Measurements from ENCODE around the gene SIL1.

- no peak for TF ChIP-seq POLR2AphosphoS5 (IDR thresholded peaks at IDR 0.05; ENCODE audit: insufficient read depth in 1 of 2, low read depth in 1 of 2)
- TF ChIP-seq CTCF (IDR thresholded peaks at IDR 0.05): no peak
- TF ChIP-seq POLR2A (IDR thresholded peaks at IDR 0.05): no peak
Observed at GRCh38 chr5:139243425-139243970, 45.3 kb upstream of the SIL1 start.

All from vagina (tissue), 2 donors.